ENCODE results near the gene ASTN2. TPM values are rescaled to one million over a fixed set of nuclear protein-coding genes. Genes with fewer than 3 reads are reported as not detected.

ASTN2 gene
- total and polyA plus RNA-seq, 9 of the 15 experiments (the other 6 are each of a cell fraction or from before 2014, with no cell fraction given): 0.56 to 3.5 (median 1.9) TPM

DNA sequence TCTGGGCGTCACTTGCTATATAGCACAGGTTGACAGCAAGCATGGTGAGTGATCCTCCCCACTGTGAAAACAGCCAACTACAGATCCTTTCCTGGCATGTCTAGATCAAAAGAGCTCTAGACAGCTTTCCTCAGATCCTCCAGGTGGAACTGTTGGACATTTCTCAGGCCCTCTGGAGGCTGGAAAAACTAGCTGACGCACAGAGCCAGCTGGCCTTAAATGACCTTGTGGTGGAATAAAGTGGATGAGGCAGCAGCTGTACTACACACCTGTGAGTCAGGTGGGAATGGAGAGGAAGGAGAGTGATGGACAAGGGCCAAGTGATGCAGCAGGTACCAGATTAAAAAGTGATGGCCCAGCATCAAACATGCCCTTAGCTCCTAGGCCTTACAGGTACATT, 555.1 kb downstream of the ASTN2 start:
- no TSS peak for BruUV-seq (replicated peaks)
- H3K4me3 ChIP-seq: no peak overlapping the region
- no peaks in the 10 kb centered on the region for H3K9me1 ChIP-seq (ENCODE audit: control insufficient read depth, insufficient read depth, low read length)
- no peaks in the 10 kb centered on the region for H4K20me1 ChIP-seq (replicated peaks; ENCODE audit: control insufficient read depth, insufficient read depth, low read length)
- no peaks in the 10 kb centered on the region for H3K27me3 ChIP-seq (ENCODE audit: control insufficient read depth in 2 of 2, insufficient read depth in 2 of 2, low read length in 2 of 2)
- H3K36me3 ChIP-seq (ENCODE audit: control insufficient read depth, insufficient read depth, low read length): no peaks in the 10 kb centered on the region
- POLR2A ChIA-PET: interaction anchor here (0.6 kb wide), 1 partner anchor 511 kb away, joined by 3 read pairs; no protein-coding TSS in a partner anchor
- no peak for DNase-seq (ENCODE audit: extremely low read depth in 1 of 4, low spot score in 3 of 4)
- intact Hi-C loops (cut with micrococcal nuclease): loop anchor here (1.0 kb wide), 1 partner anchor 122 kb away; no protein-coding TSS in a partner anchor
- 0% methylated on average over 2 of the region's 2 CpGs for WGBS (ENCODE audit: insufficient coverage, low coverage, missing lambda C conversion rate)
- H3K4me2 ChIP-seq (ENCODE audit: insufficient read depth, low read length): no peak overlapping the region
- no peak overlapping the region for H3K9ac ChIP-seq (ENCODE audit: insufficient read depth in 1 of 2, low read depth in 2 of 2, low read length in 2 of 2)
- CTCF ChIA-PET (ENCODE audit: low intra/inter-chr PET ratio): interaction anchor here (0.6 to 1.7 kb wide), 2 partner anchors 72 to 123 kb away, joined by 3 to 5 read pairs; no protein-coding TSS in a partner anchor
- no peak for FAIRE-seq
- no peak for ATAC-seq
- no peaks in the 10 kb centered on the region for H3K9me3 ChIP-seq (replicated peaks; ENCODE audit: control insufficient read depth, insufficient read depth, low read depth, low read length)
- H3K27ac ChIP-seq (ENCODE audit: extremely low read depth, low read depth, low read length): no peak overlapping the region
- TF ChIP-seq CHD4 (IDR thresholded peaks at IDR 0.05; ENCODE audit: insufficient read depth, insufficient replicate concordance, low read depth, low read length, poor library complexity, severe bottlenecking): no peak
- TF ChIP-seq RUNX1 (IDR thresholded peaks at IDR 0.05; ENCODE audit: low read depth): no peak
- TF ChIP-seq SOX6 (IDR thresholded peaks at IDR 0.05): no peak
- TF ChIP-seq, protein P1, sequence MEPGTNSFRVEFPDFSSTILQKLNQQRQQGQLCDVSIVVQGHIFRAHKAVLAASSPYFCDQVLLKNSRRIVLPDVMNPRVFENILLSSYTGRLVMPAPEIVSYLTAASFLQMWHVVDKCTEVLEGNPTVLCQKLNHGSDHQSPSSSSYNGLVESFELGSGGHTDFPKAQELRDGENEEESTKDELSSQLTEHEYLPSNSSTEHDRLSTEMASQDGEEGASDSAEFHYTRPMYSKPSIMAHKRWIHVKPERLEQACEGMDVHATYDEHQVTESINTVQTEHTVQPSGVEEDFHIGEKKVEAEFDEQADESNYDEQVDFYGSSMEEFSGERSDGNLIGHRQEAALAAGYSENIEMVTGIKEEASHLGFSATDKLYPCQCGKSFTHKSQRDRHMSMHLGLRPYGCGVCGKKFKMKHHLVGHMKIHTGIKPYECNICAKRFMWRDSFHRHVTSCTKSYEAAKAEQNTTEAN (CRISPR knock-in tag; IDR thresholded peaks at IDR 0.05): no peak
- TF ChIP-seq ZNF347 (CRISPR knock-in tag; IDR thresholded peaks at IDR 0.05; ENCODE audit: low read depth): no peak
- no peak for TF ChIP-seq ZNF253 (CRISPR knock-in tag; conservative IDR thresholded peaks at IDR 0.05)
- TF ChIP-seq, protein P2, sequence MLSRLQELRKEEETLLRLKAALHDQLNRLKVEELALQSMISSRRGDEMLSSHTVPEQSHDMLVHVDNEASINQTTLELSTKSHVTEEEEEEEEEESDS (CRISPR knock-in tag; IDR thresholded peaks at IDR 0.05): no peak
- TF ChIP-seq, protein P3, sequence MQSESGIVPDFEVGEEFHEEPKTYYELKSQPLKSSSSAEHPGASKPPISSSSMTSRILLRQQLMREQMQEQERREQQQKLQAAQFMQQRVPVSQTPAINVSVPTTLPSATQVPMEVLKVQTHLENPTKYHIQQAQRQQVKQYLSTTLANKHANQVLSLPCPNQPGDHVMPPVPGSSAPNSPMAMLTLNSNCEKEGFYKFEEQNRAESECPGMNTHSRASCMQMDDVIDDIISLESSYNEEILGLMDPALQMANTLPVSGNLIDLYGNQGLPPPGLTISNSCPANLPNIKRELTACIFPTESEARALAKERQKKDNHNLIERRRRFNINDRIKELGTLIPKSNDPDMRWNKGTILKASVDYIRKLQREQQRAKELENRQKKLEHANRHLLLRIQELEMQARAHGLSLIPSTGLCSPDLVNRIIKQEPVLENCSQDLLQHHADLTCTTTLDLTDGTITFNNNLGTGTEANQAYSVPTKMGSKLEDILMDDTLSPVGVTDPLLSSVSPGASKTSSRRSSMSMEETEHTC (IDR thresholded peaks at IDR 0.05): no peak
- no peak overlapping the region for H2AFZ ChIP-seq (ENCODE audit: low read depth, low read length)
- no peaks in the 10 kb centered on the region for H3K4me1 ChIP-seq (replicated peaks in 1 of 2; ENCODE audit: control insufficient read depth in 2 of 2, insufficient read depth in 2 of 2, low read length in 2 of 2)
- in situ Hi-C loops (cut with MboI): loop anchor here (10.0 kb wide), 1 partner anchor 125 kb away; no protein-coding TSS in a partner anchor
- no peaks in the 10 kb centered on the region for H3K79me2 ChIP-seq (ENCODE audit: control insufficient read depth, insufficient read depth, low read length)

Data from K562 (cell line).